Neural cell (in vitro differentiated cells): ENCODE measurements around the gene SH2D3A. TPM values are rescaled to one million over a fixed set of nuclear protein-coding genes. Genes with fewer than 3 reads are reported as not detected.

Experiments
- H2AFZ ChIP-seq: fragments of 200-600, 300-800 bp; sonication (generic), shearing (Covaris generic); 2 replicates; pipeline ENCODE4 v1.6.0; 2014; ENCODE audit warnings: low read depth, mild to moderate bottlenecking, antibody characterized with exemption, low read length, moderate library complexity
- H3F3A ChIP-seq: fragments of 200-600 bp; shearing (Covaris generic); 2 replicates; pipeline ENCODE4 v1.6.1; 2016; ENCODE audit warnings: mild to moderate bottlenecking, moderate library complexity, mixed read lengths, antibody characterized with exemption, low read length; ENCODE audit not compliant: insufficient read depth, poor library complexity, severe bottlenecking
- H3K27ac ChIP-seq: fragments of 200-600, 300-800 bp; sonication (generic), shearing (Covaris generic); 2 replicates; pipeline ENCODE4 v1.5.1; 2014; ENCODE audit warnings: mild to moderate bottlenecking, low read length, moderate library complexity
- H3K27me3 ChIP-seq: fragments of 300-800, 200-600 bp; sonication (generic), shearing (Covaris generic); 2 replicates; pipeline ENCODE4 v1.6.0; 2014; ENCODE audit warnings: mild to moderate bottlenecking, low read depth, low read length, moderate library complexity; ENCODE audit not compliant: insufficient read depth
- H3K36me3 ChIP-seq: fragments of 300-800, 200-600 bp; sonication (generic), shearing (Covaris generic); 2 replicates; pipeline ENCODE4 v1.5.1; 2014; ENCODE audit warnings: mild to moderate bottlenecking, antibody characterized with exemption, low read length, moderate library complexity; ENCODE audit not compliant: insufficient read depth
- H3K4me2 ChIP-seq: fragments of 300-800, 200-600 bp; sonication (generic), shearing (Covaris generic); 2 replicates; pipeline ENCODE4 v1.6.0; 2014; ENCODE audit warnings: mild to moderate bottlenecking, low read length
- H3K4me3 ChIP-seq: fragments of 300-800, 200-600 bp; sonication (generic), shearing (Covaris generic); 2 replicates; pipeline ENCODE4 v1.5.1; 2014; ENCODE audit warnings: mild to moderate bottlenecking, low read length, moderate library complexity
- H3K79me2 ChIP-seq: fragments of 200-600 bp; shearing (Covaris generic); replicated peaks from 2 replicates; pipeline ENCODE4 v1.6.0; 2014; ENCODE audit warnings: mild to moderate bottlenecking, low read length, moderate library complexity; ENCODE audit not compliant: insufficient read depth
- H3K9ac ChIP-seq: fragments of 300-800, 200-600 bp; sonication (generic), shearing (Covaris generic); 2 replicates; pipeline ENCODE4 v1.6.1; 2016; ENCODE audit warnings: mild to moderate bottlenecking, low read length, mixed read lengths
- H3K9me2 ChIP-seq: fragments of 200-600 bp; shearing (Covaris generic); 2 replicates; pipeline ENCODE4 v1.6.1; 2016; ENCODE audit warnings: mild to moderate bottlenecking, low read length, mixed read lengths; ENCODE audit not compliant: insufficient read depth
- H3K9me3 ChIP-seq: fragments of 200-600, 300-800 bp; sonication (generic), shearing (Covaris generic); 2 replicates; pipeline ENCODE4 v1.6.1; 2016; ENCODE audit warnings: mild to moderate bottlenecking, mixed run types, low read length, moderate library complexity, mixed read lengths
- H4K20me1 ChIP-seq: fragments of 200-600 bp; shearing (Covaris generic); 2 replicates; pipeline ENCODE4 v1.6.1; 2016; ENCODE audit warnings: mild to moderate bottlenecking, mixed run types; ENCODE audit not compliant: insufficient read depth
- CTCF ChIP-seq: fragments of 450-650 bp; IDR thresholded peaks from 2 replicates; pipeline ENCODE4 v1.5.1; 2014; ENCODE audit warnings: antibody characterized with exemption, mild to moderate bottlenecking, moderate library complexity; ENCODE audit not compliant: poor library complexity, severe bottlenecking
- EP300 ChIP-seq: fragments of 450-650 bp; conservative IDR thresholded peaks from 2 replicates; pipeline ENCODE4 v1.6.1; 2014; ENCODE audit warnings: antibody characterized with exemption, mild to moderate bottlenecking, moderate library complexity; ENCODE audit not compliant: poor library complexity, severe bottlenecking
- EZH2 ChIP-seq: fragments of 200-600, 300-800 bp; shearing (Covaris generic), sonication (generic); IDR thresholded peaks from 2 replicates; pipeline ENCODE4 v1.6.1; 2014; ENCODE audit warnings: antibody characterized with exemption, low read length, borderline replicate concordance, mild to moderate bottlenecking; ENCODE audit not compliant: insufficient read depth, poor library complexity, severe bottlenecking
- MXI1 ChIP-seq: fragments of 450-650 bp; conservative IDR thresholded peaks from 2 replicates; pipeline ENCODE4 v1.6.1; 2014; ENCODE audit warnings: antibody characterized with exemption, mild to moderate bottlenecking; ENCODE audit not compliant: poor library complexity, severe bottlenecking
- POLR2AphosphoS5 ChIP-seq: IDR thresholded peaks from 2 replicates; pipeline ENCODE4 v1.6.1; 2012
- RAD21 ChIP-seq: fragments of 450-650 bp; conservative IDR thresholded peaks from 2 replicates; pipeline ENCODE4 v1.6.1; 2014; ENCODE audit warnings: antibody characterized with exemption, mild to moderate bottlenecking, moderate library complexity
- SMC3 ChIP-seq: fragments of 450-650 bp; conservative IDR thresholded peaks from 2 replicates; pipeline ENCODE4 v1.6.1; 2014; ENCODE audit warnings: antibody characterized with exemption, mild to moderate bottlenecking, moderate library complexity; ENCODE audit not compliant: poor library complexity
- TAF1 ChIP-seq: IDR thresholded peaks from 2 replicates; pipeline ENCODE4 v1.6.1; 2012; ENCODE audit warnings: low read depth
- polyA plus RNA-seq: library from polyadenylated mRNA; depleted of rRNA; stranded (reverse); fragments of >200 nt; gene quantifications from 2 replicates; pipeline ENCODE4 v1.2.3, GENCODE V29; 2014
- TF ChIP-seq, protein P1 (sequence below): IDR thresholded peaks from 2 replicates; pipeline ENCODE4 v1.6.1; 2012; ENCODE audit warnings: borderline replicate concordance

Gene SH2D3A
- polyA plus RNA-seq, 1 donor from 2014 or later: 3.6 TPM

- no peaks in the 10 kb centered on the region for H4K20me1 ChIP-seq
These were observed 45.5 kb downstream of the SH2D3A start for GRCh38 chr19:6721773-6722172.

GRCh38 chr19:6721138-6721474 is 46.1 kb downstream of the SH2D3A start:
- TF ChIP-seq SMC3 (no peak), CTCF (no peak), RAD21 (no peak), TAF1 (no peak), EP300 (no peak), EZH2 (no peak), MXI1 (no peak), POLR2AphosphoS5 (no peak)
- TF ChIP-seq, protein P1, sequence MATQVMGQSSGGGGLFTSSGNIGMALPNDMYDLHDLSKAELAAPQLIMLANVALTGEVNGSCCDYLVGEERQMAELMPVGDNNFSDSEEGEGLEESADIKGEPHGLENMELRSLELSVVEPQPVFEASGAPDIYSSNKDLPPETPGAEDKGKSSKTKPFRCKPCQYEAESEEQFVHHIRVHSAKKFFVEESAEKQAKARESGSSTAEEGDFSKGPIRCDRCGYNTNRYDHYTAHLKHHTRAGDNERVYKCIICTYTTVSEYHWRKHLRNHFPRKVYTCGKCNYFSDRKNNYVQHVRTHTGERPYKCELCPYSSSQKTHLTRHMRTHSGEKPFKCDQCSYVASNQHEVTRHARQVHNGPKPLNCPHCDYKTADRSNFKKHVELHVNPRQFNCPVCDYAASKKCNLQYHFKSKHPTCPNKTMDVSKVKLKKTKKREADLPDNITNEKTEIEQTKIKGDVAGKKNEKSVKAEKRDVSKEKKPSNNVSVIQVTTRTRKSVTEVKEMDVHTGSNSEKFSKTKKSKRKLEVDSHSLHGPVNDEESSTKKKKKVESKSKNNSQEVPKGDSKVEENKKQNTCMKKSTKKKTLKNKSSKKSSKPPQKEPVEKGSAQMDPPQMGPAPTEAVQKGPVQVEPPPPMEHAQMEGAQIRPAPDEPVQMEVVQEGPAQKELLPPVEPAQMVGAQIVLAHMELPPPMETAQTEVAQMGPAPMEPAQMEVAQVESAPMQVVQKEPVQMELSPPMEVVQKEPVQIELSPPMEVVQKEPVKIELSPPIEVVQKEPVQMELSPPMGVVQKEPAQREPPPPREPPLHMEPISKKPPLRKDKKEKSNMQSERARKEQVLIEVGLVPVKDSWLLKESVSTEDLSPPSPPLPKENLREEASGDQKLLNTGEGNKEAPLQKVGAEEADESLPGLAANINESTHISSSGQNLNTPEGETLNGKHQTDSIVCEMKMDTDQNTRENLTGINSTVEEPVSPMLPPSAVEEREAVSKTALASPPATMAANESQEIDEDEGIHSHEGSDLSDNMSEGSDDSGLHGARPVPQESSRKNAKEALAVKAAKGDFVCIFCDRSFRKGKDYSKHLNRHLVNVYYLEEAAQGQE: no peak
- H3K4me3 ChIP-seq: no peak overlapping the region
- no peak overlapping the region for H3K9ac ChIP-seq
- H3K79me2 ChIP-seq: no peaks in the 10 kb centered on the region
- no peaks in the 10 kb centered on the region for H3K27me3 ChIP-seq
- no peaks in the 10 kb centered on the region for H3K9me3 ChIP-seq
- no peak overlapping the region for H3K4me2 ChIP-seq
- no peaks in the 10 kb centered on the region for H4K20me1 ChIP-seq
- no peaks in the 10 kb centered on the region for H3K9me2 ChIP-seq
- H2AFZ ChIP-seq: no peak overlapping the region
- H3K27ac ChIP-seq: no peak overlapping the region
- no peaks in the 10 kb centered on the region for H3K36me3 ChIP-seq
- no peaks in the 10 kb centered on the region for H3F3A ChIP-seq

More at GRCh38 chr19:6721773-6722172, 45.5 kb downstream of the SH2D3A start:
- Histone ChIP-seq H3K9me3 (no peaks in the 10 kb centered on the region), H2AFZ (no peak overlapping the region), H3K27me3 (no peaks in the 10 kb centered on the region), H3K36me3 (no peaks in the 10 kb centered on the region), H3K4me2 (no peak overlapping the region), H3K9me2 (no peaks in the 10 kb centered on the region), H3K79me2 (no peaks in the 10 kb centered on the region), H3K4me3 (no peak overlapping the region), H3F3A (no peaks in the 10 kb centered on the region), H3K27ac (no peak overlapping the region), H3K9ac (no peak overlapping the region)
- TF ChIP-seq TAF1 (no peak), CTCF (no peak), POLR2AphosphoS5 (no peak), EP300 (no peak), RAD21 (no peak), SMC3 (no peak)
- TF ChIP-seq, protein P1: no peak
